Esophagus muscularis mucosa (tissue), 3 donors: ENCODE data around the gene DPEP2.

Experiments used
- POLR2A ChIP-seq: fragments of 450-650 bp; IDR thresholded peaks from one replicate; pipeline ENCODE4 v1.6.1; 2017; ENCODE audit warnings: antibody characterized with exemption, moderate library complexity, mild to moderate bottlenecking, low read depth
- POLR2AphosphoS5 ChIP-seq, 2 donors: sonication (generic); formaldehyde crosslinking; IDR thresholded peaks; one replicate each; pipeline ENCODE4 v1.6.1; 2017; ENCODE audit warnings: antibody characterized with exemption in 2 of 2
- TF ChIP-seq, protein P1 (sequence below), 3 experiments: fragments of 200-600 bp in 2 of 3; fragments of 450-650 bp in 1 of 3; sonication (generic) in 2 of 3; IDR thresholded peaks; one replicate each; pipeline ENCODE4 v1.5.1; 2017 to 2019; ENCODE audit warnings: antibody characterized with exemption in 3 of 3, mild to moderate bottlenecking in 2 of 3, moderate library complexity in 1 of 3

DNA sequence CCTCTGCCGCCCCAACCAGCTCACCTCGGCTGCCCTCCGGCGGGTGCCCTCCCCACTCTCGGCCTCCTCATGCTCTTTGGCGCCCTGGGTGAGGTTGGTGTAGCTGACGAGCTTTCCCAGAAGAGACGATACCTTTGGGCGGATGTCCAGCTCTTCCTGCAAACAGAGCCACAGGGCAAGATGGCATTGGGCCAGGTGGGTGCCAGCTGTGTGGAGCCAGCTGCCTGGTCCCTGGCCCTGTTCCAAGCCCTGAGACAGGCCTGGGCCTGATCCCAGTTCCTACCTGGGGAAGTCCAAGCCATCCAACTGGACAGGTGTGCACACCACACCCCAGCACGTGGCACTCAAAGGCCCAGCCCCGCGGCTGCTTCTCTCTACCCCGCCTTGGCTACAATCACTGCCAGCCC is 37.7 kb downstream of the DPEP2 start:
- TF ChIP-seq, protein P1, sequence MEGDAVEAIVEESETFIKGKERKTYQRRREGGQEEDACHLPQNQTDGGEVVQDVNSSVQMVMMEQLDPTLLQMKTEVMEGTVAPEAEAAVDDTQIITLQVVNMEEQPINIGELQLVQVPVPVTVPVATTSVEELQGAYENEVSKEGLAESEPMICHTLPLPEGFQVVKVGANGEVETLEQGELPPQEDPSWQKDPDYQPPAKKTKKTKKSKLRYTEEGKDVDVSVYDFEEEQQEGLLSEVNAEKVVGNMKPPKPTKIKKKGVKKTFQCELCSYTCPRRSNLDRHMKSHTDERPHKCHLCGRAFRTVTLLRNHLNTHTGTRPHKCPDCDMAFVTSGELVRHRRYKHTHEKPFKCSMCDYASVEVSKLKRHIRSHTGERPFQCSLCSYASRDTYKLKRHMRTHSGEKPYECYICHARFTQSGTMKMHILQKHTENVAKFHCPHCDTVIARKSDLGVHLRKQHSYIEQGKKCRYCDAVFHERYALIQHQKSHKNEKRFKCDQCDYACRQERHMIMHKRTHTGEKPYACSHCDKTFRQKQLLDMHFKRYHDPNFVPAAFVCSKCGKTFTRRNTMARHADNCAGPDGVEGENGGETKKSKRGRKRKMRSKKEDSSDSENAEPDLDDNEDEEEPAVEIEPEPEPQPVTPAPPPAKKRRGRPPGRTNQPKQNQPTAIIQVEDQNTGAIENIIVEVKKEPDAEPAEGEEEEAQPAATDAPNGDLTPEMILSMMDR (IDR thresholded peaks at IDR 0.05) = no peak
- TF ChIP-seq POLR2A = no peak
- TF ChIP-seq POLR2AphosphoS5 (IDR thresholded peaks at IDR 0.05) = no peak
